Measurements from ENCODE around the gene CARS2. TPM values are rescaled to one million over a fixed set of nuclear protein-coding genes. Genes with fewer than 3 reads are reported as not detected.

Gene CARS2
- total and polyA plus RNA-seq, 3 donors from 2014 or later = 60.4 to 116 (median 100) TPM

GRCh38 chr13:110712849-110713641 lies 7.1 kb upstream of the CARS2 start:
- peaks cover 21% of the 10 kb centered on the region for H3K4me1 ChIP-seq
- peak overlapping the region; percentile 67 to 99 for H3K4me3 ChIP-seq
- H3K27ac ChIP-seq = peak overlapping the region; percentile 99 to 100
- TF ChIP-seq, protein P1, sequence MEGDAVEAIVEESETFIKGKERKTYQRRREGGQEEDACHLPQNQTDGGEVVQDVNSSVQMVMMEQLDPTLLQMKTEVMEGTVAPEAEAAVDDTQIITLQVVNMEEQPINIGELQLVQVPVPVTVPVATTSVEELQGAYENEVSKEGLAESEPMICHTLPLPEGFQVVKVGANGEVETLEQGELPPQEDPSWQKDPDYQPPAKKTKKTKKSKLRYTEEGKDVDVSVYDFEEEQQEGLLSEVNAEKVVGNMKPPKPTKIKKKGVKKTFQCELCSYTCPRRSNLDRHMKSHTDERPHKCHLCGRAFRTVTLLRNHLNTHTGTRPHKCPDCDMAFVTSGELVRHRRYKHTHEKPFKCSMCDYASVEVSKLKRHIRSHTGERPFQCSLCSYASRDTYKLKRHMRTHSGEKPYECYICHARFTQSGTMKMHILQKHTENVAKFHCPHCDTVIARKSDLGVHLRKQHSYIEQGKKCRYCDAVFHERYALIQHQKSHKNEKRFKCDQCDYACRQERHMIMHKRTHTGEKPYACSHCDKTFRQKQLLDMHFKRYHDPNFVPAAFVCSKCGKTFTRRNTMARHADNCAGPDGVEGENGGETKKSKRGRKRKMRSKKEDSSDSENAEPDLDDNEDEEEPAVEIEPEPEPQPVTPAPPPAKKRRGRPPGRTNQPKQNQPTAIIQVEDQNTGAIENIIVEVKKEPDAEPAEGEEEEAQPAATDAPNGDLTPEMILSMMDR (IDR thresholded peaks at IDR 0.05) = no peak
- TF ChIP-seq POLR2A (IDR thresholded peaks at IDR 0.05) = peak; percentile 87
- no peaks in the 10 kb centered on the region for H3K27me3 ChIP-seq
- DNase-seq = peak; percentile 99
- 1% methylated on average over 28 to 52 of the region's 68 CpGs for WGBS, 2 donors
- intact Hi-C loops (cut with DNase I; ENCODE audit: low total_unique reads) = loop anchor here (10.0 kb wide), 3 partner anchors 98 to 202 kb away; partner anchors contain the start of genes ANKRD10 and NAXD
- no peaks in the 10 kb centered on the region for H3K36me3 ChIP-seq (ENCODE audit: low read depth, missing control alignments)
- no peaks in the 10 kb centered on the region for H3K9me3 ChIP-seq

DNA sequence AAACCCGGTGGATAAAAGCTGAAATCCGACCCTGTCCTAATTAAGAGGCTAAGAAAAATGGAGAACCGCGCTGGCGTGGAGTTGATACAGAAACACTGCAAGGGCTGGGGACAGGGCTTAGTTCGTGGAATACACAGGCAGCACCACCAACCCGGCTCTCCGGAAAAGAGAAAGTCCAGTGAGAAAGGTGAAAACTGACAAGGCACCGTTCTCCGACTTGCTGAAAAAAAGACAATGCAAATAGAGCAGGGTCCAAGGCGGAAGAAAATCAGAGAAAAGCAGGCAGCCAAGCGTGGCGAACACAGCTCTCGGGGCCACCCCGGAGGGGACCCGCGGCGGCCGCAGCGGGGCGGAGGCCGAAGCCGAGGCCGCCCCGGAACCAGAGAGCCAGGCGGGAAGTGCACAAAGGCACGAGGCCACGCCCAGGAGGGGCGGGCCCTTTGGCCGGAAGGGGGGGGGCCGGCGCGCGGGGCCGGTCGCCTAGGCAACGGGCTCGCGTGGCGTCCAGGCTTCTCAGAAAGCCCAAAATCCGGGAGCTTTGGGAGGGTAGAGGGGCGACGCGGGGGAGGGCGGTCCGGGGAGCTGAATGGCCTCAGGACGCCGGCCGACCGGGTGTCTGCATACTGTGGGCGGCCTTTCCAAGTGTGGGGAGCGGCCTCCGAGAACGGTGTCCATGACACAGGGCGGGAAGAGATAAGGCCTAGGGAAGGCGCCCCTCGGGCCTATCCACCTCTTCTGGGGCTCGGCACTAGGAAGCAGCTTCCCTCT lies 6.3 kb upstream of the CARS2 start:
- Histone ChIP-seq H3K9me3 (no peaks in the 10 kb centered on the region), H3K27me3 (no peaks in the 10 kb centered on the region), H3K4me1 (peaks cover 16% of the 10 kb centered on the region), H3K36me3 (ENCODE audit: low read depth, missing control alignments) (no peaks in the 10 kb centered on the region), H3K27ac (peak overlapping the region; percentile 99 to 100), H3K4me3 (peak overlapping the region; percentile 67 to 99)
- intact Hi-C loops (cut with DNase I; ENCODE audit: low total_unique reads) = loop anchor here (10.0 kb wide), 3 partner anchors 97 to 203 kb away; partner anchors contain the start of genes ANKRD10 and NAXD
- peak; percentile 13 for TF ChIP-seq POLR2A (IDR thresholded peaks at IDR 0.05)
- TF ChIP-seq, protein P1 (IDR thresholded peaks at IDR 0.05) = no peak
- peak; percentile 92 for DNase-seq
- WGBS, 2 donors = 0% methylated on average over 23 to 44 of the region's 58 CpGs

DNA sequence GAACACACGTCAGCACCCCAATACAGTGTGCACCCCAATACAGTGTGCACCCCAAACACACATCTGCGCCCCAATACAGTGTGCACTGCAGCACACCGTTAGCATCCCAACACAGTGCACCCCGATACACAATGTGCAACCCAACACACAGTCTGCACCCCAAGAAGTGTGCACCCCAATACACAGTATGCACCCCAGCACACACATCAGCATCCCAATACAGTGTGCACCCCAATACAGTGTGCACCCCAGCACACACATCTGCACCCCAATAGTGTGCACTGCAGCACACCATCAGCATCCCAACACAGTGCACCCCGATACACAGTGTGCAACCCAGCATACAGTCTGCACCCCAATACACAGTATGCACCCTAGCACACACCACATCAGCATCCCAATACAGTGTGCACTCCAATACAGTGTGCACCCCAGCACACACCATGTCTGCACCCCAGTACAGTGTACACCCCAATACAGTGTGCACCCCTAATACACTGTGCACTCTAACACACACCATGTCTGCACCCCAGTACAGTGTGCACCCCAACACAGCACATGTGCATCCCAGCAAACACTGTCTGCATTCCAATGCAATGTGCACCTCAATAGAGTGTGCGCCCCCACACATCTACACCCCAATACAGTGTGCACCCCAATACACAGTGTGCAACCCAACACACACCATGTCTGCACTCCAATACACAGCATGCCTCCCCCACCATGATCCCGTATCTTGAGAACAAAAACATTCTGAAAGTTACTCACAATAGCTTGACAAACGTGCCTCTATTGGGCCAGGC lies 855 bp upstream of the CARS2 start:
- intact Hi-C loops (cut with DNase I; ENCODE audit: low total_unique reads) = no loop called here
- H3K4me1 ChIP-seq = peaks cover 19% of the 10 kb centered on the region
- no peak for DNase-seq
- TF ChIP-seq, protein P1 (IDR thresholded peaks at IDR 0.05) = no peak
- no peak for TF ChIP-seq POLR2A (IDR thresholded peaks at IDR 0.05)
- peak overlapping the region; percentile 68 to 76 for H3K4me3 ChIP-seq
- 52 to 53% methylated on average over 6 to 8 of the region's 8 CpGs for WGBS, 2 donors
- H3K9me3 ChIP-seq = no peaks in the 10 kb centered on the region
- no peaks in the 10 kb centered on the region for H3K27me3 ChIP-seq
- peak overlapping the region in 1 of 2 donors; percentile 55 for H3K27ac ChIP-seq
- no peaks in the 10 kb centered on the region for H3K36me3 ChIP-seq (ENCODE audit: low read depth, missing control alignments)

- 6 to 8% methylated on average over 12 of the region's 12 CpGs for WGBS, 2 donors
- Histone ChIP-seq H3K4me3 (peak overlapping the region; percentile 68 to 76), H3K27me3 (no peaks in the 10 kb centered on the region), H3K27ac (peak overlapping the region in 1 of 2 donors; percentile 55), H3K4me1 (peaks cover 12% of the 10 kb centered on the region), H3K36me3 (ENCODE audit: low read depth, missing control alignments) (no peaks in the 10 kb centered on the region), H3K9me3 (no peaks in the 10 kb centered on the region)
- TF ChIP-seq, protein P1 (IDR thresholded peaks at IDR 0.05) = no peak
- TF ChIP-seq POLR2A (IDR thresholded peaks at IDR 0.05) = no peak
- DNase-seq = no peak
- intact Hi-C loops (cut with DNase I; ENCODE audit: low total_unique reads) = no loop called here
These were observed 525 bp downstream of the CARS2 start for GRCh38 chr13:110705356-110705825.

Data from testis (tissue), 3 donors.